ENCODE results near the gene SRXN1.

DNA sequence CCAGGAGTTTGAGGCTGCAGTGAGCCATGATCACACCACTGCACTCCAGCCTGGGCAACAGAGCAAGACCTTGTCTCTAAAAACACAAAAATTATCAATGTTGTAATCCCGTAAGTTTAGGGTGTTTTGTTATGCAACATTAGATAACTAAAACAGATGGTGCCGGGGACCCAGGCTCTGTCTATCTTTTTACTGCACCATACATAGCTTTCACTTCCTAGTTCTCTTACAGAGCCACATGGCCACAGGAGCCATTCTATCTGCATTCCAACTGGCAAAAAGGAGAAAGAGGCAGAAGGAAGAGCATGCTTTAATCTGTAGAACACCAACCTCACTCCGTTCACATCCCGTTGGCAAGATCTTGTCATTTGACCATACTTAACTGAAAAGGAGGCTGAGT, 37.5 kb downstream of the SRXN1 start:
- TF ChIP-seq, protein P1, sequence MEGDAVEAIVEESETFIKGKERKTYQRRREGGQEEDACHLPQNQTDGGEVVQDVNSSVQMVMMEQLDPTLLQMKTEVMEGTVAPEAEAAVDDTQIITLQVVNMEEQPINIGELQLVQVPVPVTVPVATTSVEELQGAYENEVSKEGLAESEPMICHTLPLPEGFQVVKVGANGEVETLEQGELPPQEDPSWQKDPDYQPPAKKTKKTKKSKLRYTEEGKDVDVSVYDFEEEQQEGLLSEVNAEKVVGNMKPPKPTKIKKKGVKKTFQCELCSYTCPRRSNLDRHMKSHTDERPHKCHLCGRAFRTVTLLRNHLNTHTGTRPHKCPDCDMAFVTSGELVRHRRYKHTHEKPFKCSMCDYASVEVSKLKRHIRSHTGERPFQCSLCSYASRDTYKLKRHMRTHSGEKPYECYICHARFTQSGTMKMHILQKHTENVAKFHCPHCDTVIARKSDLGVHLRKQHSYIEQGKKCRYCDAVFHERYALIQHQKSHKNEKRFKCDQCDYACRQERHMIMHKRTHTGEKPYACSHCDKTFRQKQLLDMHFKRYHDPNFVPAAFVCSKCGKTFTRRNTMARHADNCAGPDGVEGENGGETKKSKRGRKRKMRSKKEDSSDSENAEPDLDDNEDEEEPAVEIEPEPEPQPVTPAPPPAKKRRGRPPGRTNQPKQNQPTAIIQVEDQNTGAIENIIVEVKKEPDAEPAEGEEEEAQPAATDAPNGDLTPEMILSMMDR (IDR thresholded peaks at IDR 0.05 in 4 of 5, conservative IDR thresholded peaks at IDR 0.05 in 1 of 5) = no peak
- no peak for TF ChIP-seq POLR2A (IDR thresholded peaks at IDR 0.05)
